GM12878 (cell line): ENCODE results near the gene SLC25A13. TPM values are rescaled to one million over a fixed set of nuclear protein-coding genes. Genes with fewer than 3 reads are reported as not detected.

Experiments used
- ATAC-seq: fragments of 200-7000 bp; cut with Tn5 transposase; 3 replicates; pipeline ENCODE4 v1.9.1; 2020; ENCODE audit warnings: mild to moderate bottlenecking, moderate library complexity
- BruUV-seq: library from RNA; stranded (reverse); fragments of 400-500 nt; replicated peaks from 2 replicates; lab custom pipeline; 2021; lab: Mats Ljungman, UMichigan
- CTCF ChIA-PET: fragments of 300-600 bp; sonication (Branson Sonifier 250); formaldehyde crosslinking; extraction: SDS; loops from one replicate; lab custom pipeline; 2021; ENCODE audit warnings: inconsistent platforms; lab: Yijun Ruan, JAX
- POLR2A ChIA-PET: fragments of 350-600 bp; formaldehyde crosslinking; extraction: SDS; loops from one replicate; lab custom pipeline; 2021; ENCODE audit warnings: inconsistent platforms; lab: Charles Lee
- RAD21 ChIA-PET: fragments of 300-600 bp; sonication (Branson Sonifier 250); formaldehyde crosslinking; loops from one replicate; lab custom pipeline; 2023; ENCODE audit warnings: antibody characterized with exemption; ENCODE audit not compliant: unreplicated experiment; lab: Charles Lee
- SMC1A ChIA-PET: fragments of 300-600 bp; sonication (Branson Sonifier 250); formaldehyde crosslinking; loops from one replicate; lab custom pipeline; 2023; ENCODE audit not compliant: unreplicated experiment, uncharacterized antibody; lab: Charles Lee
- DNase-seq: peaks from one replicate; pipeline ENCODE4 v3.0.0-alpha.2; 2011; ENCODE audit warnings: low read depth, low spot score
- FAIRE-seq: peaks from 3 replicates; lab custom pipeline; 2011; peaks lifted over from hg19 to GRCh38; lab: Jason Lieb, UNC
- H2AFZ ChIP-seq: 2 replicates; pipeline ENCODE4 v1.6.0; 2011; ENCODE audit warnings: low read depth, low read length, control low read depth; ENCODE audit not compliant: control insufficient read depth
- H3K27ac ChIP-seq: 2 replicates; pipeline ENCODE4 v1.5.1; 2011; ENCODE audit warnings: control low read depth; ENCODE audit not compliant: control insufficient read depth, insufficient read depth
- H3K27me3 ChIP-seq, 2 experiments: replicated peaks in 1 of 2; 2 replicates each; pipeline versions ENCODE4 v1.6.0 to v1.6.1; 2011; ENCODE audit warnings: low read length in 1 of 2; ENCODE audit not compliant: control insufficient read depth in 2 of 2, insufficient read depth in 2 of 2
- H3K36me3 ChIP-seq, 2 experiments: 2 replicates each; pipeline ENCODE4 v1.5.1; 2011; ENCODE audit warnings: low read length in 1 of 2; ENCODE audit not compliant: control insufficient read depth in 2 of 2, insufficient read depth in 2 of 2
- H3K4me1 ChIP-seq: 2 replicates; pipeline ENCODE4 v1.6.1; 2011; ENCODE audit warnings: mild to moderate bottlenecking, low read length, moderate library complexity, mixed read lengths; ENCODE audit not compliant: control insufficient read depth, insufficient read depth
- H3K4me2 ChIP-seq: 2 replicates; pipeline ENCODE4 v1.6.0; 2011; ENCODE audit warnings: control low read depth; ENCODE audit not compliant: control insufficient read depth, insufficient read depth
- H3K4me3 ChIP-seq: fragments of 200-600 bp; sonication (generic); 2 replicates; pipeline ENCODE4 v1.5.1; 2016
- H3K79me2 ChIP-seq: 2 replicates; pipeline ENCODE4 v1.6.0; 2011; ENCODE audit warnings: low read length; ENCODE audit not compliant: control insufficient read depth, insufficient read depth
- H3K9ac ChIP-seq: 2 replicates; pipeline ENCODE4 v1.8.0; 2011; ENCODE audit warnings: low read length, control low read depth, mixed read lengths; ENCODE audit not compliant: control insufficient read depth, insufficient read depth
- H3K9me3 ChIP-seq: replicated peaks from 3 replicates; pipeline ENCODE4 v1.5.1; 2011; ENCODE audit warnings: mild to moderate bottlenecking, low read length; ENCODE audit not compliant: control insufficient read depth, insufficient read depth
- H4K20me1 ChIP-seq: 2 replicates; pipeline ENCODE4 v1.6.0; 2011; ENCODE audit not compliant: control insufficient read depth, insufficient read depth
- BCLAF1 ChIP-seq: fragments of 450-650 bp; IDR thresholded peaks from 2 replicates; pipeline ENCODE4 v1.6.1; 2017; ENCODE audit warnings: antibody characterized with exemption, mild to moderate bottlenecking, moderate library complexity
- CBFB ChIP-seq: IDR thresholded peaks from 2 replicates; pipeline ENCODE4 v1.6.1; 2016; ENCODE audit warnings: antibody characterized with exemption, low read depth
- CHD1 ChIP-seq: IDR thresholded peaks from 2 replicates; pipeline ENCODE4 v1.6.1; 2012; ENCODE audit warnings: low read depth, low read length, improper control_type of control experiment
- CHD2 ChIP-seq: IDR thresholded peaks from 2 replicates; pipeline ENCODE4 v1.6.1; 2011; ENCODE audit warnings: low read depth, low read length, improper control_type of control experiment, borderline replicate concordance
- EZH2 ChIP-seq: IDR thresholded peaks from 2 replicates; pipeline ENCODE4 v1.6.1; 2012; ENCODE audit warnings: low read depth, mild to moderate bottlenecking, control low read depth, inconsistent platforms, low read length, borderline replicate concordance; ENCODE audit not compliant: control insufficient read depth
- GABPA ChIP-seq: IDR thresholded peaks from 2 replicates; pipeline ENCODE4 v1.6.1; 2014; ENCODE audit warnings: antibody characterized with exemption, low read depth, mild to moderate bottlenecking, inconsistent platforms
- HDAC2 ChIP-seq: fragments of 200-600 bp; sonication (generic); IDR thresholded peaks from 2 replicates; pipeline ENCODE4 v1.6.1; 2017
- KAT2A ChIP-seq: conservative IDR thresholded peaks from 2 replicates; pipeline ENCODE4 v1.6.1; 2011; ENCODE audit warnings: low read depth, low read length; ENCODE audit not compliant: control insufficient read depth
- LARP7 ChIP-seq: fragments of 450-650 bp; IDR thresholded peaks from 2 replicates; pipeline ENCODE4 v1.6.1; 2017; ENCODE audit warnings: mild to moderate bottlenecking
- MTA3 ChIP-seq: IDR thresholded peaks from 2 replicates; pipeline ENCODE4 v1.6.1; 2012; ENCODE audit warnings: low read length, inconsistent platforms, borderline replicate concordance
- MYC ChIP-seq: IDR thresholded peaks from 2 replicates; pipeline ENCODE4 v1.6.1; 2011; ENCODE audit warnings: mild to moderate bottlenecking, low read length, moderate library complexity, inconsistent platforms; ENCODE audit not compliant: insufficient read depth, insufficient replicate concordance, insufficient read length, severe bottlenecking
- NFYA ChIP-seq: IDR thresholded peaks from 2 replicates; pipeline ENCODE4 v1.6.1; 2011; ENCODE audit warnings: low read depth, mild to moderate bottlenecking, low read length, improper control_type of control experiment, borderline replicate concordance
- NR2F1 ChIP-seq: fragments of 450-650 bp; conservative IDR thresholded peaks from 2 replicates; pipeline ENCODE4 v1.6.1; 2017; ENCODE audit warnings: mild to moderate bottlenecking
- RAD51 ChIP-seq: fragments of 450-650 bp; IDR thresholded peaks from 2 replicates; pipeline ENCODE4 v1.6.1; 2016; ENCODE audit warnings: moderate library complexity, mild to moderate bottlenecking, inconsistent platforms
- SUZ12 ChIP-seq: fragments of 200-600 bp; sonication (generic); IDR thresholded peaks from one replicate; pipeline ENCODE4 v1.6.1; 2018; ENCODE audit warnings: antibody characterized with exemption, mild to moderate bottlenecking; ENCODE audit not compliant: unreplicated experiment
- ZNF207 ChIP-seq: fragments of 450-650 bp; IDR thresholded peaks from 2 replicates; pipeline ENCODE4 v1.6.1; 2014; ENCODE audit warnings: antibody characterized with exemption, mild to moderate bottlenecking, borderline replicate concordance
- ZNF622 ChIP-seq: fragments of 450-650 bp; IDR thresholded peaks from 2 replicates; pipeline ENCODE4 v1.6.1; 2017; ENCODE audit warnings: mild to moderate bottlenecking, inconsistent platforms
- WGBS: methylation state at CpG from one replicate; pipeline ENCODE4 v1.1.6; 2016; ENCODE audit warnings: low lambda C conversion rate; ENCODE audit not compliant: insufficient replicate concordance, insufficient coverage; ENCODE audit errors: missing lambda C conversion rate; 5-methylcytosine and 5-hydroxymethylcytosine counted together
- in situ Hi-C: fragments of 300-500 bp; cut with MboI; formaldehyde crosslinking; loops from 9 replicates; pipeline ENCODE4 v1.14.3; 2018; ENCODE audit warnings: mixed read lengths
- intact Hi-C: fragments of 100-400 bp; cut with micrococcal nuclease; formaldehyde crosslinking; loops from one replicate; pipeline ENCODE4 v1.14.2; 2022; ENCODE audit not compliant: unreplicated experiment
- polyA plus RNA-seq, 11 experiments: library from polyadenylated mRNA; depleted of rRNA in 4 of 11; unstranded in 6 of 11; stranded (reverse) in 5 of 11; fragments of >200 nt; fragmentation: Nextera tagmentation in 4 of 11; fragmentation: Illumina TruSeq in 1 of 11; extraction: Ambion mirVana in 4 of 11; extraction: Trizol in 1 of 11; gene quantifications; 1 replicate in 1 of 11; 2 replicates in 10 of 11; pipeline versions ENCODE4 v1.2.1 to v1.2.3, GENCODE V29; 2011 to 2016; ENCODE audit warnings: inconsistent platforms in 2 of 11, missing spikeins in 2 of 11, low read depth in 1 of 11
- total RNA-seq, 4 experiments: library from RNA; depleted of rRNA in 3 of 4; stranded (reverse); fragments of >200 nt in 3 of 4; fragmentation: Illumina TruSeq in 1 of 4; extraction: Trizol in 1 of 4; gene quantifications; 2 replicates each; pipeline versions ENCODE4 v1.2.1 to v1.2.3, GENCODE V29; 2013 to 2021
- TF ChIP-seq, protein P1 (sequence below): fragments of 450-650 bp; formaldehyde crosslinking; IDR thresholded peaks from 2 replicates; pipeline ENCODE4 v1.4.0; 2020; ENCODE audit warnings: mild to moderate bottlenecking, moderate library complexity

Gene SLC25A13
- total and polyA plus RNA-seq, 10 of the 15 experiments (the other 5 are each of a cell fraction or from before 2014, with no cell fraction given), result 7.0 to 24.7 (median 18.6) TPM

GRCh38 chr7:96118449-96119001 is 203.4 kb downstream of the SLC25A13 start:
- H3K9ac ChIP-seq, result no peak overlapping the region
- no peak for TF ChIP-seq RAD51
- no peak for TF ChIP-seq GABPA
- no peak for TF ChIP-seq NR2F1
- TF ChIP-seq HDAC2, result no peak
- no peak for TF ChIP-seq ZNF207
- TF ChIP-seq BCLAF1, result no peak
- TF ChIP-seq MYC, result no peak
- TF ChIP-seq CHD1, result no peak
- no peak for TF ChIP-seq EZH2
- no peak for TF ChIP-seq LARP7
- no peak for TF ChIP-seq MTA3
- TF ChIP-seq KAT2A, result no peak
- TF ChIP-seq ZNF622, result no peak
- no peak for TF ChIP-seq CBFB
- no peak for TF ChIP-seq SUZ12
- TF ChIP-seq NFYA, result no peak
- TF ChIP-seq CHD2, result no peak
- TF ChIP-seq, protein P1, sequence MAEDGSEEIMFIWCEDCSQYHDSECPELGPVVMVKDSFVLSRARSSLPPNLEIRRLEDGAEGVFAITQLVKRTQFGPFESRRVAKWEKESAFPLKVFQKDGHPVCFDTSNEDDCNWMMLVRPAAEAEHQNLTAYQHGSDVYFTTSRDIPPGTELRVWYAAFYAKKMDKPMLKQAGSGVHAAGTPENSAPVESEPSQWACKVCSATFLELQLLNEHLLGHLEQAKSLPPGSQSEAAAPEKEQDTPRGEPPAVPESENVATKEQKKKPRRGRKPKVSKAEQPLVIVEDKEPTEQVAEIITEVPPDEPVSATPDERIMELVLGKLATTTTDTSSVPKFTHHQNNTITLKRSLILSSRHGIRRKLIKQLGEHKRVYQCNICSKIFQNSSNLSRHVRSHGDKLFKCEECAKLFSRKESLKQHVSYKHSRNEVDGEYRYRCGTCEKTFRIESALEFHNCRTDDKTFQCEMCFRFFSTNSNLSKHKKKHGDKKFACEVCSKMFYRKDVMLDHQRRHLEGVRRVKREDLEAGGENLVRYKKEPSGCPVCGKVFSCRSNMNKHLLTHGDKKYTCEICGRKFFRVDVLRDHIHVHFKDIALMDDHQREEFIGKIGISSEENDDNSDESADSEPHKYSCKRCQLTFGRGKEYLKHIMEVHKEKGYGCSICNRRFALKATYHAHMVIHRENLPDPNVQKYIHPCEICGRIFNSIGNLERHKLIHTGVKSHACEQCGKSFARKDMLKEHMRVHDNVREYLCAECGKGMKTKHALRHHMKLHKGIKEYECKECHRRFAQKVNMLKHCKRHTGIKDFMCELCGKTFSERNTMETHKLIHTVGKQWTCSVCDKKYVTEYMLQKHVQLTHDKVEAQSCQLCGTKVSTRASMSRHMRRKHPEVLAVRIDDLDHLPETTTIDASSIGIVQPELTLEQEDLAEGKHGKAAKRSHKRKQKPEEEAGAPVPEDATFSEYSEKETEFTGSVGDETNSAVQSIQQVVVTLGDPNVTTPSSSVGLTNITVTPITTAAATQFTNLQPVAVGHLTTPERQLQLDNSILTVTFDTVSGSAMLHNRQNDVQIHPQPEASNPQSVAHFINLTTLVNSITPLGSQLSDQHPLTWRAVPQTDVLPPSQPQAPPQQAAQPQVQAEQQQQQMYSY (CRISPR knock-in tag), result no peak
- H3K79me2 ChIP-seq, result no peaks in the 10 kb centered on the region
- BruUV-seq, result no TSS peak
- H3K27me3 ChIP-seq, result no peaks in the 10 kb centered on the region
- H3K36me3 ChIP-seq, result no peaks in the 10 kb centered on the region; a peak in 2 of 4 replicates
- H3K4me1 ChIP-seq, result no peaks in the 10 kb centered on the region
- no peak for ATAC-seq
- no peak overlapping the region for H2AFZ ChIP-seq
- intact Hi-C loops (no loop called here), in situ Hi-C loops (no loop called here)
- H3K27ac ChIP-seq, result no peak overlapping the region
- SMC1A ChIA-PET, result no interaction called here
- DNase-seq, result no peak
- no peaks in the 10 kb centered on the region for H4K20me1 ChIP-seq
- WGBS, result 85% methylated on average over 13 of the region's 13 CpGs
- H3K4me2 ChIP-seq, result no peak overlapping the region
- no peak for FAIRE-seq
- RAD21 ChIA-PET, result no interaction called here
- POLR2A ChIA-PET, result interaction anchor here (0.7 kb wide), 1 partner anchor 591 kb away, joined by 4 read pairs; the partner anchor contains the start of gene SEM1
- CTCF ChIA-PET, result no interaction called here
- no peak overlapping the region for H3K4me3 ChIP-seq
- no peaks in the 10 kb centered on the region for H3K9me3 ChIP-seq
